Left renal cortex interstitium (tissue), 4 donors: ENCODE measurements around the gene CCDC85C. TPM values are rescaled to one million over a fixed set of nuclear protein-coding genes. Genes with fewer than 3 reads are reported as not detected.

Experiments used
- DNase-seq, 4 donors: peaks; one replicate each; pipeline ENCODE4 v3.0.0-alpha.2; 2013; ENCODE audit warnings: low read depth in 4 of 4, low spot score in 2 of 4, missing footprints in 1 of 4
- polyA plus RNA-seq, 4 donors: library from polyadenylated mRNA; unstranded; fragments of 120-200 nt; gene quantifications; one replicate each; pipeline ENCODE4 v1.2.1, GENCODE V29; 2013; ENCODE audit not compliant: insufficient read length in 4 of 4

CCDC85C gene
- polyA plus RNA-seq, 4 donors = 24.9 to 40.0 (median 30.9) TPM

DNA sequence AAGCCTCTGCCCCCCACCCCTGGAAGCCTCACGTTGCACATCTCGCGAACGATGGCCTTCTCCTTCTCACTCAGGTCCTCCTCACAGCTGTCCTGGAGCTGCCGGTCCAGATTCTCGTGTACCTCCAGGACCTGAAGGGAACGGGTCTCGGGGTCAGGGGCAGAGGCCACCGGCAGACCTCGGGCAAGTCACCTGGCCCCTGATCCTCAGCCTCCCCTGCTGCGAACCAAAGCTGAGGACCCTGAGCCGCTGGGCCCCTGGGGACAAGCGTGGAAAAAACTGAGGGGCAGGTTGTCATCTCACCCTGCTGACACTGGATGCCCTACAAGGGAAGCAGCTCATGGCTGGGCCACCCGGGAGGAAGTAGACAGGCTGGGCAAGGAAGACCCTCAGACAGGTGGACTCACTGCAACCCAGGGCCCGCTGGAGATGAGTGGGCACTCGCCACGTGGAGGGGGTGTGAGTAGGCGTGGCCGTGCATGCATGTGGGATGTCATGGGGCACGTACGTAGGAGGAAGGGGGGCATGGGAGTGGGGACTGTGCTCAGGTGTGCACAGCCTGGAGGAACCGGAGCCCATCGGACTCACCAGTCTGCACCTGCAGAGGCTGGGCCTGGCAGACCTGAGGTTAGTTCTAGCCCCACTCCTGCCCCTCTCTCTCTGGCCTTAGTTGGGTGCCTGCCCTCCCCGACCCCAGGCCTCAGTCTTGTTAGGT lies 87.7 kb downstream of the CCDC85C start:
- DNase-seq = no peak

DNA sequence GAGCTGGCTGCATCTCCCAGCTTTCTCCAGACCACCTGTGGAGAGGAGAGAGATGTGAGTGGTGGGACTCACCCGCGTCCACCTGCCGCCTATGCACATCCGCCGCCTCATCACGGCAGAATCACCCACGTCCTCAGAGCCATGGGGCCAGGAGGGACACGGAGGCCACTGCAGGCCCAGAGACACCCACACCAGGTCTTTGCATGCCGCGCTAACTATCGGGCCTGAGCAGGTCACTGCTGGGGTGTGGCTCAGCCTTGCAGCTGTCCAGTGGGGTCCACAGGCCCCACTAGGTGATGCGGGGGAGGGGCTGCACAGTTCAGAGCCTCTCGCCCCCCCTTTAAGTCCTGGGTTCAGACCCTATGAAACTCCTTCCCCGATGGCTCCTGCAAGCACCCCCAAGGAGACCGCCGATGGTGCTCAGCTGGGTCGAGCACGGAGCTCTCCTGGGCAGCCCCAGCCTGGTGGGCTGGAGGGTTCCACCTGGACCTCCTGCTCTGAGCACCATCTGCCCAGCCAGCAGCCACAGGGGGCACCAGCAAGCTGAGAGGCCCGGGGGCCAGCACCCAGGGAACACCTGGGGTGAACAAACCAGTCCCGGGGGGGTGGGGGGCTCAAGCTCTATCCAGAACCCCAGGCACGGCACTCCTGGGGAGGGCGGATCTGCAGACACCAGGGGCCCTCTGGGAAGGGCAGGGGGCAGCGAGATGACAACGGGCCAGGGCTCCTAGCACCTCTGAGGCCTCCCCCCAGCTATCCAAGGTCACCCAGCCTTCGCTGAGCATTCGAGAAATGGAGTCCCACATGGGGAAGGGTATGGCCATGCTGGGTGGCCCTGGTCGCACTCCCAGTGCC lies 88.5 kb downstream of the CCDC85C start:
- no peak for DNase-seq

DNA sequence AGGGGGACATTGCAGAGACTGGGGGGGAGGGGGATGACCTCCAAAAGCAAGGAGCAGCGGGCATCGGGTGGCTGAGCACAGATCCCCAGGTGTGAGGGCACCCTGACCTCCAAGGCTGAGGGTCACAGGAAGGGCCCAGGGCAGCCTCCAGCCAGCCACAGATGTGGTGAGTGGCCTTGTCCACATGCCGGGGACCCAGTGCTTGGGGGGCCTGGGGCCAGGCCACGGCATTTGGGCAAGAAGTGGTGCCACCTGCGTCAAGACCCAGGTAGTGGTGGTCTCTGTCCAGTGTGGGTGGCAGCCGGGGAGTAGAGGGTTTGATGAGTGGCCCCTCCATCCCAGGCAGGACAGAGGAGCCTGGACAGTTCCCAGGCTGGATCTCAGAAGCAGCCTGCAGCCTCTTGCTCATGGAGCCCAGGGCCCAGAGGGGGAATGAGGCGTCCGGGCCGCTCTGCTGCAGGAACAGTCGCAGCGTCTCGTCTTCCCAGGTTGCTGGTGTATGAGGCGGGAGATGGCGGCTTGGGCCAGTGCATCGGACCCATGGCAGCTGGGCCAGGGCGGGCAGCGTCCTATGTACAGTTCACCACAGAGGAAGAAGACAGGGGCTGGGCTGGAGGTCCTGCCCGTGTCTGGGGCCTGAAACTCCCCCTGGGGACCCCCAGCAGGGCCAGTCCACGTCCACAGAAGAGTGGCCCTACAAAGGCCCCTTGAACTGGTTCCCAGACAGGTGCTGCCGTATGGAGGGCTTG lies 89.3 kb downstream of the CCDC85C start:
- no peak for DNase-seq

DNA sequence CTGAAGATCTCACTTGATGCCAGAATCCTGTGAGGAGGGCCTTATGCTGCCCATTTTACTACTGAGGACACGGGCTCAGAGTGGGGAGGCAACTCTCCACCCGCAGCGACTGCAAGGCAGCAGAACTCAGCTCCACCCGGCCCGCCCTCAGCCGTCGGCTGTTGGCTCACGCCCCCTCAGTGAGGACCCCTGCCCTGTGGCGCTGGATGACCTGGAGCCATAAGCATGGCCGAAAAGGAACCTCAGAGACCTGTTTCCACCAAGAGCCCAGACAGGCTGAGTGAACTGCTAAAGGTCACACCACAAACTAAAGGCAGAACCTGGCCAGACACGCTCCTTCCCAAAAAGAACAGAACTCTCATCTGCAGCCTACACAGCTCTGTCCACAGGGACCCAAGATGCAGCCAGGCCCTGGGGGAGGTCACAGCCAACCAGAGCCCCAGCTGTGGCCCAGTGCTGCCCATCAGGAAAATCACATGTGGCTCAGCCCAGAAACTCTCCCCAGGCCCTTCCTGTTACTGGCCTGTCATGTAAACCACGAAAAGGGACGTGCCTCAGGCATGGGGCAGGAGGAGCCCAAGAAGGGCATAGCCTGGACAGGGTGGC lies 90.0 kb downstream of the CCDC85C start:
- DNase-seq = no peak

- DNase-seq = no peak
Observed at GRCh38 chr14:99513183-99513694, 90.8 kb downstream of the CCDC85C start.

GRCh38 chr14:99512571-99513182 lies 91.3 kb downstream of the CCDC85C start:
- DNase-seq = no peak

- DNase-seq = no peak
Observed at GRCh38 chr14:99512110-99512449, 91.9 kb downstream of the CCDC85C start.

DNA sequence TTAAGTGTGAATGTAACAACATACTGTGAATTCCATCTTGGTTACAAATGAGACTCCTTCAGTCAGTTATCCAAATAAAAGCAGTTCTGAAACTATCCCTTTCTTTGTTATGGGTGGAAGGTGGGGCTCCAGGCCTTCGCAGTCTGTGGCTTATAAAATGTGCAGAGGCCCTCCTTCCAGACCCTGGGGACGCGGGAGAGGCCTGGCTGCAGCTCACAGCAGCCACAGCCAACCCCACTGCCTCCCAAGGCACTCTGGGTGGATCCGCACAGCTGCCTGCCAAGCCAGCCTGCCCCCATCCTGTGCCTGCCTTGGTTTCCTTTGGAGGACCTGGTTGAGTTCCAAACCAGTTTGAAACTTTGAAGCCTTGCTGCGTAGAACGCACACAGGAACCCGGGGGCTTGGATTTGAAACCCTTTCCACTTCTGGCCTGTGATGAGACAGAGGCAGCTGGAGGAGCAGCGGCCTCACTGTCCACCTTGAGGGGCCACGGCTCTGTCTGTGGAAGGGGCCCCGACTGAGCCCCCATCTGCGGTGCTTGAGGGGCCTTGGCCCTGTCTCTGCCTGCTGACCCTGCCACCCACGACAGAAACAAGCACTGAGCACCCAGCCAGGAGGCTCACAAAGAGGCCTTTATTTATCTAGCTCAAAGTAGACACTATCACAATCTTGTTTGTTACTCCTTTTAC lies 92.4 kb downstream of the CCDC85C start:
- no peak for DNase-seq

DNA sequence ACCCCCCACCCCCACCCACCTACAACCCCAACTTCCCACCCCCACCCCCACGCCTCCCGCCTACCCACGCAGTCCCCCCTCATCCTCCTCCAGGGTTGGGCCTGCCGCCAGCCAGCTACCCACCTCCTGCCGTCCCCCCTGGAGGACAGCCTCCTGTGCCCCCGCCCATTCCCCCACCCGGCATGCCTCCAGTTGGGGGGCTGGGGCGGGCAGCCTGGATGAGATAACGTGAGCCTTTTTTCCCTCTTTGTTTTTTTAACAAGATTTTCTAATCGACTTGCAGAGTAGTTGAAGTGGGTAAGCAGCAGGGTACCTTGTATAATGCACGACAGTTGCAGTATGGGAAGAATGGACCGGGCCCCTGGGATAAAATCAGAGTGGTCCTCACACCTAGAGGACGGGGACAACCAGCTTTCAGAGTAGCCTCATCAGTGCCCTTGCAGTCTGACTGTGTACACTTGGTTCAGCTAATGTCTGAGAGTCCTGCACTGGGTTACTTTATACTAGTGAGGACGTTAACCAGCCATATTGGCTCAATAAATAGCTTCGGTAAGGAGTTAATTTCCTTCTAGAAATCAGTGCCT lies 93.4 kb downstream of the CCDC85C start:
- DNase-seq = no peak

- DNase-seq = no peak
Observed at GRCh38 chr14:99509871-99510555, 94.0 kb downstream of the CCDC85C start.

DNA sequence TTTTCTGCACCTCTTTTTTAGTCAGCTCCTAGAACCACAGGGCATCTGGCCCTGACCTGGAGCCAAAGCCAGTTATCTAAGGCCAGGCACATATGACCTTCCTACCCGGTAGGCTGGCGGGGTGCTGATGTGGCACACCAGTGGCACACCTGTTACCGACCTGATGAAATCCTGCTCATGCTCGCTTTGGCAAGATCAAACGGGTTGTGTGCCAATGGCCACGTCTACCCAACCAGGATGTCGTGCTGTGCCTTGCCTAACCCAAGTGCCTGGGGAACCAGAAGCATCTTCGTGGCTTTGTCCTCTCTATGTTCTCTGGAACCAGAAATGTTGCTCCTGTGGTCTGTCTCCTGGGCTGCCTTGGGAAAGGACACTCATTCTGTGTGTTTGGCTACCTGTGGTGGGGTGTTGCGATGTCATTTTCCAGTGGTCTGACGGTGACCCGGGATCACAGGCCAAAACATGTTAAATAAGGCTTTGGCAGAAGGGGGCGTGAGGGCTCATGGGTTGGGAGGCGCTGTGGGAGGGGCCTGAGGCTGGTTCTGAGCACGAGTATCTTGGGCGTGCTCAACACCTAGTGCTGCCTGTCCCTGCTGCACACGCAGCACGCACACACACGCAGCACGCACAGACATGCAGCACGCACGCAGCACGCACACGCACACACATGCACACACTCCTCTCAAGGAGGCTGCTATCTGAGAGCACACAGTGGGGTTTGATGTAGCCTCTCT lies 94.9 kb downstream of the CCDC85C start:
- DNase-seq = no peak

GRCh38 chr14:99507860-99508640 lies 96.0 kb downstream of the CCDC85C start:
- no peak for DNase-seq

- no peak for DNase-seq
Observed at GRCh38 chr14:99506276-99506675, 97.7 kb downstream of the CCDC85C start.

GRCh38 chr14:99505089-99505488 lies 98.9 kb downstream of the CCDC85C start:
- no peak for DNase-seq

GRCh38 chr14:99503848-99504453 lies 100.1 kb downstream of the CCDC85C start:
- DNase-seq = no peak

DNA sequence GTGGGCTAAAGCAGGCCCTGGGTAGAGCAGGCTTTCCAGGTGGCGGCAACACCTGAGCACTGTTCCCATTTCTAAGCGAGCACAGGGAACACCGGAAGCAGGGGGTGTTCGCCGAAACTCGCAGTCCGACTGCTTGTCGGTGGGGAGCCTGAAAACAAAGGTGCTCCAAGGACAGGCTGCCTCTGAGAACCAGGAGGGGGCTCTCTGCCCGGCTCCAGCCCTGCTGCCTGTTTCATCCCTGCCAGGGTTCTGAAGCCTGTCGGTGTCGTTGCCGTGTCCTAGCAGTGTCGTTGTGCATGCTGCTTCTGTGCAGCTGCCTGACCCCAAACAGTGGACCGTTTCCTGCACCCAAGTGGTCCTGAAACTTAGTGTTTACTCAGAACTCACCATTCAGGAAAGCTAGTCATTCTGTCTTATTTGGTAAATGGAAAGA lies 101.0 kb downstream of the CCDC85C start:
- DNase-seq = no peak

DNA sequence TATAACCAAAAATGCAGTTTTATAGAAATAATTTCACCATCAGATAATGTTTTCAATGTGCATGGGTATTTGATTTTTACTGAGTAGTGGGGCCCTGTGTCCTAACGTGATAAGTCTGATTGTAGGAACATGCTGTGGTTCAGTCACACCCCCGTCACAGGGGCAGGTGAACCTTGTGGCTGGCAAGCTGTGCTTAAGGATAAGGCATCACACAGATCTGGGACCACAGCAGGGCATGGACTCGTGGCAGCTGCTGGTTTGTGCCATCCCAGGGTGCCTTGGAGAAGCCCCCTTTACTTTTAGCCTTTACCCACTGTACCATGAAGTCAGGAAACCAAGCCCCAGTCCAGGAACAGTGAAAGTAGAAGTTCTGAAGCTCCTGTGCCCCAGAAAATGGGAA lies 106.1 kb downstream of the CCDC85C start:
- DNase-seq = no peak
